ENCODE results near the gene C5orf15.
"Not testable (repeated sequence)": the region's sequence is repeated elsewhere in the genome, so short reads cannot be mapped to it uniquely, and the experiment has no call there.

- not testable (repeated sequence) for TF ChIP-seq CTCF (IDR thresholded peaks at IDR 0.05); SIN3A (IDR thresholded peaks at IDR 0.05; ENCODE audit: borderline replicate concordance, insufficient read depth, low read depth, low read length)
These were observed 30.8 kb downstream of the C5orf15 start for GRCh38 chr5:133937628-133938027.
